Uterus (tissue), 2 donors: Measurements from ENCODE around the gene ZNF648.

Source experiments
- POLR2A ChIP-seq, 2 donors: fragments of 450-650 bp; IDR thresholded peaks; one replicate each; pipeline ENCODE4 v1.6.1; 2016; ENCODE audit warnings: antibody characterized with exemption in 2 of 2, mild to moderate bottlenecking in 1 of 2, moderate library complexity in 1 of 2
- TF ChIP-seq, protein P1 (sequence below), 4 experiments: fragments of 200-600 bp in 2 of 4; fragments of 450-650 bp in 2 of 4; sonication (generic) in 2 of 4; IDR thresholded peaks; one replicate each; pipeline ENCODE4 v1.5.1; 2016 to 2019; ENCODE audit warnings: antibody characterized with exemption in 4 of 4, mild to moderate bottlenecking in 2 of 4, moderate library complexity in 1 of 4

GRCh38 chr1:182029002-182029378 lies 32.5 kb downstream of the ZNF648 start:
- TF ChIP-seq, protein P1, sequence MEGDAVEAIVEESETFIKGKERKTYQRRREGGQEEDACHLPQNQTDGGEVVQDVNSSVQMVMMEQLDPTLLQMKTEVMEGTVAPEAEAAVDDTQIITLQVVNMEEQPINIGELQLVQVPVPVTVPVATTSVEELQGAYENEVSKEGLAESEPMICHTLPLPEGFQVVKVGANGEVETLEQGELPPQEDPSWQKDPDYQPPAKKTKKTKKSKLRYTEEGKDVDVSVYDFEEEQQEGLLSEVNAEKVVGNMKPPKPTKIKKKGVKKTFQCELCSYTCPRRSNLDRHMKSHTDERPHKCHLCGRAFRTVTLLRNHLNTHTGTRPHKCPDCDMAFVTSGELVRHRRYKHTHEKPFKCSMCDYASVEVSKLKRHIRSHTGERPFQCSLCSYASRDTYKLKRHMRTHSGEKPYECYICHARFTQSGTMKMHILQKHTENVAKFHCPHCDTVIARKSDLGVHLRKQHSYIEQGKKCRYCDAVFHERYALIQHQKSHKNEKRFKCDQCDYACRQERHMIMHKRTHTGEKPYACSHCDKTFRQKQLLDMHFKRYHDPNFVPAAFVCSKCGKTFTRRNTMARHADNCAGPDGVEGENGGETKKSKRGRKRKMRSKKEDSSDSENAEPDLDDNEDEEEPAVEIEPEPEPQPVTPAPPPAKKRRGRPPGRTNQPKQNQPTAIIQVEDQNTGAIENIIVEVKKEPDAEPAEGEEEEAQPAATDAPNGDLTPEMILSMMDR (IDR thresholded peaks at IDR 0.05), result no peak
- no peak for TF ChIP-seq POLR2A (IDR thresholded peaks at IDR 0.05)
